Stimulated activated CD4-positive, alpha-beta T cell treated with anti-CD3 and anti-CD28 coated beads, Interleukin-1b, Interleukin-23, amount 100 ng/mL, for 48 hours (primary cell): ENCODE measurements around the gene GPRIN1.
"Not testable (repeated sequence)": the region's sequence is repeated elsewhere in the genome, so short reads cannot be mapped to it uniquely, and the experiment has no call there.

Source experiments
- DNase-seq: peaks from one replicate; pipeline ENCODE4 v3.0.0-alpha.2; 2020

Gene GPRIN1

DNA sequence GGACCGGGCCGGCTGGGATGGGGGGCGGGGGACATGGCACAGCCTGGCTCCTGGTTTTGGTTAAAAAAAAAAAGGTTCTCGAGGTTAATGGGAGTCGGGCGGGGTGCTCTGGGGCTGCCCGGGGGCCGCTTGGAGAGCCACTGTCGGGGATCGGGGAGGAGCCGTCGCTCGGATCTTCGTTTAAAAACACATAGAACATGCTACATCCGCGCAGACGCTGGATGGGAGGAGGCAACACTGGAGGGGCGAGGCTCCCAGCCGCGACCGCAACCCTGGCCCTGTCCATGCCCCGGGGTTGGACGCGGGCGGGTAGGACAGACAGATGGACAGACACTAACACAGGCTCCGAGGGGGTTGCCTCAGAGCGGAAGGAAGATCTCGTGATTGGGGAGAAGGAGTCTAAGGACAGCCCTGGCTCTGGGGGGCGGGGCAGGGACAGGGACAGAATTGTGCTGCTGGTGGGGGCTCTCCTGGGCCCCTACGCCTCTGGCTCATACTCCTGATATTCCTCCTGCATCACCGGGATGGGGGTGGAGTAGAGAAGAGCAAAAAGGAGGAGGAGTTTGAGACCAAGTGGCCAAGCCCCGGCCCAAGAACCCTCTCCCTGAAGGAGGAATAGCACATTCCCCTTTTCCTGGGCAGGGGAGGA is 10.5 kb upstream of the GPRIN1 start:
- no peak for DNase-seq

DNA sequence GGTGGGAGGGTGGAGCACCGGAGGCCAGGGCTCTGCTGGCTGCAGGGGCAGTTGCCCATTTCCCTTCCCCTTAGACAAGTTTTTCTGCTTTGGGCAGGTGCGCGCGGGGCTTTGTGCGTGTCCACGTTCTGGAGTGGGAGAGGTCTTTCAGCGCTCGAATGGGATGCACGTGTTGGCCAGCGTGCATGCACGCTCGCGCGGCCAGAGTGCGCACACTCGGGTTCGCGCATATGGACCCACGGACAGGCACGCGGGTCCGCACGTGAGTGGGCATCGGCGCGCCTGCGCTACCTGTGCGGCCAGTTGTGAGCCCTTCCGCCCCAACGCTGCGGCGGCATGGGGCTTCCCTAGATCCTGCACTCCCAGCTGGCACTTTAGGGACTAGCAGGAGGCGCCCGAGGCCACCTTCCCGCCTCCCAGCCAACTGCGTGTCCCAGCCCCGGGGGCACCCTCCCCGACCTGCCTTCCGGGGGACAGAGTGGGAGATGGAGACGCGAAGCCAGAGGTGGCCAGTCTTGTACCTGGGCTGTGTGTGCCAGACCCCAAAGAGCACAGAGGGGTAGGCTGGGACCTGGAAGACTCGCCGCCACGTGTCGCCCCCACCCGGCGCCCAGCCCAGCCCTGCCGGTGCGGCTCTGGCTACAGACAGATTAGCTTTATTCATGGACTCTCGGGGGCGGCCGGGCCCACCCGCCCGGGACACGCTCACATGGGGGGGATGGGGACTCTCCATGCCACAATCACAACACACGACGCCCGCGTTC is 9.8 kb upstream of the GPRIN1 start:
- DNase-seq: no peak

DNA sequence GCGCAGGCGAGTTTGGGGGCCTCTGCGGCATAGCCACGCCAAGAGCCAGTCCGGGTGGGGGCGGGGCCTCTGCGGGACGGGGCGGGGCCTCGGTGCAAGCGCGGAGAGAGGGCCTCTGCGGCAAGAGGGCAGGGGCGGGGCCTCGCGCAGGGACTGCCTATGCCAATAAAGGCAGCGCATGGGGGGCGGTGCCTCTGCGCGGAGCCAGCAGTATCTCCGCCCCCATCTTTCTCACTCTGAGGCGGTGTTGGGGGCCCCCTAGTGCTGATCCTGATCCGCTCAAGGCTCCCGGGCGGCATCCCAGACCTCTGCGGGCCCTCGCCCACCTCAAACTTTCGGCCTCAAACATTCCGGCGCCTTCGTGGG is 9.2 kb upstream of the GPRIN1 start:
- DNase-seq: peak; percentile 90

DNA sequence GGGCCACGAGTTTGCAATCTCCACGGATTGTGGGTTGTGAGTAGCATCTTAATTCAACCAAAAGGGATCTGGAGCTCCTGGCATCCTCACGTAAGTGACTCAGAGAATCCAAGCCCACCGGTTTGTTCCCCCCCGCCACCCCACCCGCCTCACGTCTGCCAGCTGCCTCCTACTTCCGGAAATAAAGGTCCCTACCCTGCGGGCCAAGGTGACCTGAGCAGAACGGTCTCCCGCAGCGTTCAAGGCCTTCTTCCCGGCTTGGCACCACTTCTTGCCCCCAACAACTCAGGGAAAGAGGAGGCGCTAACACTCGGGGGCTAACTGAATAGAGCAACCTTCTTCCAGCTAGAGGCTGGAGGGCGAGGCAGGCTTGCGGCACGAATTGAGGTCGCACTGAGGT is 8.8 kb upstream of the GPRIN1 start:
- DNase-seq: no peak

DNA sequence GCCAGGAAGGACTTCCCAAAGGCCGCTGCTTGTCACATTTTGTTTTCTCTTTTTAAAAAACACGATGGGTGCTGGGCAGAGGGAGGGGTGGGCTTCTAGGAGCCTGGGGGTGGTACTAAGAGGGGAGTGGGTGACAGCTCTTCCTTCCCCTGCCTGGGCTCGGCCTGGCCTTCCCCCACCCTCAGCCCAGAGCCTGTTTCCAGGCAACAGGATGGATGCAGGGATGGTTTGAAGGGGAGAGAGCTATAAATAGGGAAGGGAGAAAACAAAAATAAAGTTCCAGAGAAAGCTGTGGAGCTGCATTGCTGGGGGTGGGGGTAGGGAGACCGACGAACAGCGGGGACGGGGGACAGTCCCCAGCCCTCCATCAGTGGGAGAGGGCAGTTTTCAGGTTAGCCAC is 6.6 kb upstream of the GPRIN1 start:
- DNase-seq: no peak

DNA sequence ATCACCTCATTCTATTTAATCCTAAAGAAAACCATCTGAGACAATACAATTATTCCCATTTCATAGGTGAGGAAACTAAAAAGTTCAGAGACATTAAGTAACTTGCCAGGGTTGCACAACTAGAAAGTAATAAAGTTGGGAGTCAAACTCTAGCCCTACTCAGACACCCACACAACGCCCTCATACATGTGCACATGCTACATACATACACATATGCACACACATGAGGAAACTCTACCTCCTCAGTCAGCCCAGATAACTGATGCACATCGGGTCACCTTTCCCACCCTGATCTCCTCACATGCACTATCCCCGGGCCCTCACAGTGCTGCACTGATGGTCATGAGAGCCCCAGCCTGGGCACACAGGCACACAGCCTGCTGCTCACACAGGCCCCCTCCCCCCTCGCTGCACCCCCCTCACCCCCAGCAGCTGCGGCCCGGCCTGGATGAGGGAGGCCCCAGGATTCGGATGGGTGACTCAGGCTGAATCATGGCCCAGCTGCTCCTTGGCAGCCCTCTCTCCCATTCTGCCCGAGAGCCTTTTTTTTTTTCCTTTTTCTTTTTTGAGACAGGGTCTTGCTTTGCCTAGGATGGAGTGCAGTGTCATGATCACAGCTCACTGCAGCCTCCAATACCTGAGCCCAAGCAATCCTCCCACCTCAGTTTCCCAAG is 5.0 kb upstream of the GPRIN1 start:
- no peak for DNase-seq

DNA sequence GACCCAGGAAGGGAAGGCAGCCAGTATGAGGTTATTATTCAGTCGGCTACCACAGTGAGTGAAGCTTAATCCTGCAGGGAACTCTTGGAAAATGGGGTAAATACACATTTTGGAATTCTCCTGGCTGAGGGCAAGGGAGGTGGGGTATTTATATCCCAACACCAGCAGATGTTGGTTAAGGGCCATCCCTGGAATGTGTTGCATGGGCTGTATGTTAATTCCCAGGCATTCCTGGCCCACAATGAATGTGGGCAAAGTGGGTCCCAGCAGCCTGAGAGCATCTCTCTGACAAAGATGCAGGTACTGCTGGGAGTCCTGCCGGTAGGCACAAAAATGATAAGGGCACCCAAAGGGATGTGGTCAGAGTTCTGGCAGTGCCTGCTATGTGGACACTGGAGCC is 2.9 kb upstream of the GPRIN1 start:
- DNase-seq: no peak

DNA sequence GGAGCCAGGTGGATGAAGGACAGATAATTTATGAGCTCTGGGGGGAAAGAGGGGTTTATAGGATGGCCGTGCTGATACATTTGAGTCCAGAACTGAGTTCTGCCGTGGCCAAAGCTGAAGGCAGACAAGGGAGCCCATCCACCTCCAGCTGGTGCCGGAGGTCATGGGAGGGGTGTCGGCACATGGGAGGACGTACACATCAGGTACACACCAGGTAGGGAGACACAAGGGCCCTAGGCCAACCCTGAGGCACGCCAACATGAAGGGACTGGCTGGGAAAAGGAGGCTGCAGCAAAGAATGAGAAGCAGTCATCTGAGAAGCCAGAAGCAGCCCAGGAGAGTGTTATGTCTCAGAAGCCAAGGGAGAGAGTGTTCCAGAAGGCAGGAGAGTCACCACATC is 2.1 kb upstream of the GPRIN1 start:
- DNase-seq: no peak

DNA sequence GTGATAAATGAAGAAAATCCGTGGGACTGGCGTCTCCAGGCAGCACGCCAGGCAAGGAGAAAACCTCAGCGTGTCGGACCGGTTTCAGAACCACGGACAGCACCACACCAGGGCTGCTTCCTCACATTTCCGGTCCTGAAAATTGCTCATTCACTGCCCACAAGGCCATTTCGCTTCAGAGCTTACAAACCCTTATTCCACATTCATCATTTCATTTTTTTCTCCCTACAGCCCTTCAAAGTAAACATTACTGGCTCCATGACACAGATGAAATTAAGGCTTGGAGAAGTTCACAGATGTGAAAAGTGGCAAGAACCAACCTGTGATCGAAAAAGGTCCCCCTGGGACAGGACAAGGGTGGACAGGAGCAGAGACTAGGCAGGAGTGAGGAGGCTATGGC is 1.5 kb upstream of the GPRIN1 start:
- DNase-seq: peak; percentile 54

DNA sequence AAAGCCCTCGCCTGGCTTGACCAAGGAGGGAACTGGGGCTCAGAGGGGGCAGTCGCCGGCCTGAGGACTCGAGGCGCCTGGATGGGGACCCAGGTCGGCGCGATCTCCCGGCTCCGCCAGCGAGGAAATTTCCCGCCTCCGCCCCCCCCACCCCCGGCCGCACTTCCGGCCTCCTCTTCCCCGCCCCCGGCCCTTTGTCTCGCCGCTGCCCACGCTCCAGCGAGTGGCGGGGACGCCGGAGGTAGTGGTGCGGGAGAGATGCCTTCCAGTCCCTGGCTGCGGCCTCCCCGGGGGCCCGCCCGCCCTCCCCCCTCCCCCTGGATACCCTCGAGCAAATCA is 448 bp upstream of the GPRIN1 start:
- DNase-seq: no peak

DNA sequence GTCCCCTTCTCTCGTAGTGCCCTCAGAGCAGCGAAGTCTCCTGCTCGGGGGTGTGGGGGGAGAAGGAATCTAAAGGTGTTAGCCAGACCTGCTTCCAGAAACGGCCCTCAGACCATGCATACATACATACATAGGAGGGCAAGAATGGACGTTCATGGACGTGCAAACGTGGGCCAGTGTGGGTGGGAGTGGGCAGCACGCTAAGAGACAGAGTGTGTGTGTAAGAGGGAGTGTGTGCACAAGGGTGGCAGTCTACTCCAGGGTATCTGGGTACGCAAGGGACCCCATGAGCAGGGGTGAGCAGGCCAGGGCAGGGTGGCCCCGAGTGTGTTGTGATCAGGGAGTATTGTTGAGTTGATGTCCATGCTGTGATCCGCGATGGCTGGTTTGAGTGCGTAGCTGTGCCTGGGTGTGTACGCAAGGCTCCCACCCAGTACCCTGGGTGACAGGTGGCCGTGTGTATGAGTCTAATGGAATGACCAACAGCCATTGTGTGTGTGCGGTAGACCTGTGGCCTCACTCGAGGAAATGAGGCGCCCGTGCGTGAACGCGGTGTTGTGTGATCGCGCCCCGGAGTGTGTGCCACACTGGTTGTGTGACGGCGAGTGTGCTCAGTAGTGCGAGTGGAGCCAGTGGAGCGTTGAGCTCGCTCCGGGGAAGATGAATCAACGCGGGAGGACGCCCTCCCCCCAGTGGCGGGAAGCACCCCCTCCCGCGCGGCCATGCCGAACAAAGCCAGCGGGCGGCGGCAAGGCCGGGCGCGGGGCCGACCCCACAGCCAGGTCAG is 826 bp downstream of the GPRIN1 start:
- peak; percentile 30 for DNase-seq

DNA sequence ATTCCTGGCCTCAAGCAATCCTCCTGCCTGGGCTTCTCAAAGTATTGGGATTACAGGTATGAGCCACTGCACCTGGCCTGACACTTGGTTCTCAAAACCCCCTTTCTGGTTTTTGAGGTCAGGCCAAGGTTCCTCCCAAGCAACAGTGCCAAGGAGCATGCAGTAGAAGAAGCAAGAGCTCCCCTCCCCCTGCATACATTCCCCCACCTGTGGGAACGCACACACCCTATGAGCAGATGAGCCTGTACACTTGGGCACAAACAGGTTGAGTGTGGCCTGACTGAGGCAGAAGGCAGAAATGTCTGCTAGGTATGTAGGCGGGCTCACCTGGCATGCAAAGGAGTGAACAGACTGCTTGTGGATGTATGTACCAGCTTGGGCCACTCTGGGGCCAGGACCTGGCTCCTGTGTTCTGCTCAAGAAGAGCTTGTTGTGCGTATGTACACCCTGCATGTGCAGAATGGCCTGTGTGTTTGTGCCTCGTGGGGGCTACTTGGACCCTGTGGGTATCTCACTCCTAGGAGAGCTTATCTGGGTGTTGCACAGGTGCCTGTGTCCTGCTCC is 1.7 kb downstream of the GPRIN1 start:
- DNase-seq: no peak

DNA sequence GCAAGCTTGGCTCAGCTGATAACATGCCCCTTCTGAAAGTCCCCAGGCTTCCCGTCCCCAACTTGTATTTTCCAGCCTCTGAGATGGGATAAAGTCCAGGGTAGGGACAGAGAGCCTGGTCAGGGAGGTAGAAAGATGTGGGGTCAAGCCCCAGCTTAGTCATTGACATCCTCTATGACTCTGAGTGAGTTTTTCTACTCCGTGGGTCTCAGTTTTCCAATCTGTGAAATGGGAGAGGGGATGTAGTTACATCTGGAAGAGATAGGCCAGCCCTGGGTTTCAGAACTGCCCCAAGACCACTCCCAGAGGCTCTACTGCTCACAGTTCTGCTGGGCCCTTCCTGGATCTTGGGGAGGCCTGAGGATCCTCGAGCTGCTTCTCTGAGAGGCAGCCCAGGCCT is 3.1 kb downstream of the GPRIN1 start:
- DNase-seq: no peak

DNA sequence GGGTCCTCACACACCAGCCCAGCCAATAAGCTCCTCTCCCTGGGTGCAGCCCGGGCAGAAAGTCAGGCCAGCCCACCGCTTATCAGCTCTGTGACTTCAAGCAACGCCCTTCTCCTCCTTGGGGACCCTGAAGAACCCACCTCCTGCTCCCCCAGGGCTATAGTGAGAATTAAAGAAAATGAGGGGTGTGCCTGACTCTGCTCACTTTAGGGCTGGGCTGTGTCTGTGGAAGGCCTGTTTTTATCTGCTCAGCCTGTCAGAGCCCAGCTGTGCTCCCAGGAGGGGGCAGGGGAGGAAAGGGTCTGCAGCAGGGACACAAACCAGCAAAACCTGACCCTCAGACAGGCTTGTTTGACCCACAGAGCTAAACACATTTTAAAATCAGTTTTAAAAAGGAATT is 3.9 kb downstream of the GPRIN1 start:
- DNase-seq: no peak

DNA sequence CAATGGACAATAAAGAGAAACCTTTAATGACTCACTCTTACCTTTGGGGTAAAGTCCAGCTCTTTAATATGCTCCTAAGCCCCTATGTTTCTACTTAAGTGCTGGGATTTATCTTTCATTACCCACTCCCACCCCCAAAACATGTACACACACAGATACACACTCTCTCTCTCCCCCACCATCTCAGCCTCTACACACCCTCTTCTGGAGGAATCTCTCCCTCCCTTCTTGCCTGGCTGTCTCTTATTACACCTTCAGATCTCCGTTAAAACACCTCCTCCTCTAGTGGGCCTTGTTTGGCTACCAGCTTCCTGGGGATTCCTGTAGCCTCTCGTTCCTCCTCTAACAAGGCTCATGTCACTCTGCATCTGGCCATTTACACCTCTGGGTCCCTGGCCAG is 6.9 kb downstream of the GPRIN1 start:
- no peak for DNase-seq

DNA sequence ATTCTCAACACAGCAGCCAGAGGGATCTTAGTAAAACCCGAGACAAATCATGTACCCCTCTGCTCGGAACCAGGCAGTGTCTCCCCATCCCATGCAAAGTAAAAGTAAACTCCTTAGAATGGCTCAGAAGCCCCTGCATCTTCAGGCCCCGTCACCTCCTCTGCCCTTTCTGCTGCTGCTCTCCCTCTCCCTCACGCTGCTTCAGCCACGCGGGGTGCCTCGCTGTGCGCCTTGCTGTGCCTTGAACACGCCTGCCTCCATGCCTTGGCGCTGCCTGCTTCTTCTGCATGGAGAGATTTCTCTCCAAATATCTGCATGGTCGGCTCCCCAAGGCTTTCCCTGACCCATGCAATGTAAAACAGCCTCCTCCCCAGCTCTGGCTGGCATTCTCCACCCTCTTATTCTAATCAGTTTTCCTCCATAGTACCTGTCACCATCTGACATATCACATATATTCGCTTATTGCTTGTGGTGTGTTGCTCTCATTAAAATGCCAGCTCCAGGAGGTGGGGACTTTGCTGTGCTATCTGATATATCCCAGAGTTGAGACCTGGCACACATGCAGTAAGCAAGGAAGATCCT is 8.0 kb downstream of the GPRIN1 start:
- DNase-seq: no peak

DNA sequence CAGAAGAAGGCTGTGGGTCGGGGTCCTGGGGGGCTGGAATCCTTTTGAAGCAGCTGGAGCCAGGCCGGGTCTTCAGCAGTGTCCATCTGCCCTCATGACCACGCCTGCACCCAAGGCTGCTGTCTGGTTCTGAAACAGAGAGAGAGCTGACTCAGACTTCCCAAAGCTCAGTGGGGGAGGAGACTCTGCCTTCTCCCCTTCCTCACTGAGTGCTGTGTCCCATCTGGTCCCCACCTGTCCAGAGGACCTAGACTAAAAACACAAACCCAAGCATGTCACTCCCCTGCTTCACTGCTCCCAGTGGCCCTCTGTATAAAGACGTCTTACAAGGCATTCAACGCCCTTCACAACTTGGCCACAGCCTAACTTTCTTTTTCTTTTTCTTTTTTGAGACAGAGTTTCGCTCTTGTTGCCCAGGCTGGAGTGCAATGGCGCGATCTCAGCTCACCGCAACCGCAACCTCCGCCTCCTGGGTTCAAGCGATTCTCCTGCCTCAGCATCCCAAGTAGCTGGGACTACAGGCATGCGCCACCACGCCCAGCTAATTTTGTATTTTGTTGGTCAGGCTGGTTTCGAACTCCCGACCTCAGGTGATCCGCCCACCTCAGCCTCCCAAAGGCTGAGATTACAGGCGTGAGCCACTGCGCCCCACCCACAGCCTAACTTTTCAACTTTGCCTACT is 10.1 kb downstream of the GPRIN1 start:
- DNase-seq: not testable (repeated sequence)

DNA sequence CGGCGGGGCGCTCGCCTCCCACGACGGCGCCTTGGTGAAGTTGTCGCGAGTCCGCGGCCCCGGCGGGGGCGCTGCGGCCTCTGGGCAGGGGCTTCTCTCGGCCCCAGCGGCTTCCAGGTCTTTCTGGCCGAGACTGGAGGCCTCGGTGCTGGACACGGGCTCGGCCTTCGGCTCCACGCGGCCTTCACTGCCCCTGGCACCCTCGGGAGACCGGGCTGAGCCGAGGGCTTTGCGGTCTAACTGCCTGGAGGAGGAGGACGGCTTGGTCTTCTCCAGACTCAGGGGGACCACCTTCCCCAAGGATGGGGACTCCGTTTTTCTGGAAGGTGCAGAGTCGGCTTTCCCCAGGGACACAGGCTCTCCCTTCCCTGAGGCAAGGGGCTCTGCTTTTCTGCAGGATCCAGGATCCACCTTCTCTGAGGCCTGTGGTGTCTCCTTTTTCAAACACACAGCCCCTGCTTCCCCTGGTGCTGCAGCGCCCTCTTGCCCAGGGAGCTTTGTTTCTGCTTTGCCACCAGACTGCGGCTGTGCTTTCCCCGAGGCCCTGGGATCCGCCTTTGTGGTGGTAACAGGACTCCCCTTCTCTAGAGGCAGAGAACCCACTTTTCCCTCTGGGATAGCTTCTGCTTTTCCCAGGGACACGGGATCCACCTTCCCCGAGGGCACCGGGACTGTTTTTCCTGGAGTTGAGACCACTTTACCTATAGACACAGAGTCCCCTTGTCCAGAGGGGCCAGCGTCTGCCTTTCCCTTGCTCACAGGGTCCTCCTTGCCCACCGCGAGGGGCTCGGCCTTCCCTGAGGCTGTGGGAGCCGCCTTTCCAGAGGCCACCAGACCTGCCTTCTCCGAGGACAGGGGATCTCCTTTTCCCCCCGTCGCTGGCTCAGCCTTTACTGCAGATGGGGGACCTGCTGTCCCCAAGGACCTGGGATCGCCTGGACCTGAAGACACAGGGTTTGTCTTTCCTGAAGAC is 12.3 kb downstream of the GPRIN1 start:
- DNase-seq: no peak

DNA sequence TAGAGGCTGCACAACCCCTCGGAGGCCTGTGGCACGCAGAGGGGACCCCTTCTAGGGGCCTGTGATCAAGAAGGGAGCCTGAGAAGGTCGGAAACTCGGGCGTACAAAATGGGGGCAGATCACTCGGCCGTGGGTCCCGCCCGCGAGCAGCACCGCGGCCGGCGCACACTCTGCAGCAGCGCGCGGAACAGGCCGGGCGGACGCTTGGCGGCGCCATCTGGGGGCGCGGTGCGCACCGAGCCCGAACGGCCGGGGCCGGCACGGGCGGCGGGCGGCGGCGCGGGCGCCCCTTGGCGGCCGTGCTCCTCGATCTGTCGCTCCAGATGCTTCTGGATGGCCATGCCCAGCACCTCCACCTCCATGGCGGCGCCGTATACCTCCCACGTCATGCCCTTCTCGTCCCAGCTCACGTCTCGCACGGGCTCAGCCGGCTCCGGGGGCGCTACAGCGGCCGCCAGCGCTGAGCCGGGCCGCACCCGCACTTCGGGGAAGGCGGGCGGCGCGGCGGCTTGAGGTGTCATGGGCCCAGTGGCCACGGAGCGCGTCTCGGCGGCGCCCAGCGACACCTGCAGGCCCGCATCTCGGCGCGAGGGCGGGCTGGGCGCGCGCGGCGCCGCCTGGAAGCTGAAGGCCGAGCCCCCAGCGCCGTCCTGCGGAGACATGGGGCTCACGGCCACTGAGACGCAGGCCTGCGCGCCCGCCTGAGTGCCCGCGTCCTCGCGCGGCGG is 13.1 kb downstream of the GPRIN1 start:
- DNase-seq: peak; percentile 61

DNA sequence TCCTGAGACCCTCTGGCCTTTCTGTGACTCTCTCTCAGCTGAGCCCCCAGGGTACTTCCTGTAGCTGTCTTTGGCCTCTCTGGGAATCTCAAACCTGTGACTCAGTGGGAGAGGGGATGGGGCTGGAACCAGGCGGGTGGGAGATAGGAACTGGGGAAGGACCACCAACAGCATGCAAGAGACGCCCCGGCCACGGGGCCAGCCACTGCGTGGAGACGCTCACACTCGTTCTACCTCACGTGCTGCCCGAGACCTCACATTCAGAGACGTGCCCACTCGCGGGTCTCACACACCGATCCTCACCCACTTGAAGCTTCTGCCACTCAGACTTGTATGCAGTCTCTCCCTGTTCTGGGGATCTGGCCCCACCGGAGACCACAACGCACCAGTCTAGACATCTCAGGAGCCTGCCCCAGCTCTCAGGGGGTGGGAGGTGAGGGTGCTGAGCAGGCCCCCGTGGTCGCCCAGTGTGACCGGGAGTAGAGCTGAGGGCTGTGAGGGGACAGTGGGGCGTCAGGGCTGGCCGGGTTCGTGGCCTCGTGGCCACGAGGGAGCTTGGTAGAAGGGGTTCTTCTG is 13.8 kb downstream of the GPRIN1 start:
- DNase-seq: no peak
